HG02943 (cell line): ENCODE results near the gene CACNA2D3.

ENCODE experiments used
- ATAC-seq: cut with Tn5 transposase; IDR thresholded peaks from one replicate; pipeline ENCODE4 v1.9.1; 2021; ENCODE audit warnings: mild to moderate bottlenecking, low read depth, moderate library complexity; ENCODE audit not compliant: unreplicated experiment

The CACNA2D3 gene

DNA sequence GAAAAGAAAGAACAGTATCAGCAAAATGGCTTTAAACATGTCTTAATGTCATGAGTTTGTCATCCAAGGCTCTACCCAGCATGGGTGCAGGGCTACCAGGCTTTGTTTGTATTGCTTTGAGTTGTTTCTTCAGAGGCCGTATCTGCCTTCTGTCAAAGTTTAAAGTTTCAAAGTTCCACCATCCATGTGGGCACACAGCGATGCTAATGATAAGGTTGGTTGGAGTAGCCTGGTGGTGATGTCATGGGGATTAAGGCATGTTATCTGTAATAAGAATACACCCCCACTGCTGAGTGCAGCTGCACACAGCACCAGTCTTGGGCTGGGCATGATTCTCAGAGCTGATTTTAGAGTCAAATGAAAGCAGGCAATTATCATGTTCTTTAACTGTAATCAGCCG lies 877.5 kb downstream of the CACNA2D3 start:
- no peak for ATAC-seq

DNA sequence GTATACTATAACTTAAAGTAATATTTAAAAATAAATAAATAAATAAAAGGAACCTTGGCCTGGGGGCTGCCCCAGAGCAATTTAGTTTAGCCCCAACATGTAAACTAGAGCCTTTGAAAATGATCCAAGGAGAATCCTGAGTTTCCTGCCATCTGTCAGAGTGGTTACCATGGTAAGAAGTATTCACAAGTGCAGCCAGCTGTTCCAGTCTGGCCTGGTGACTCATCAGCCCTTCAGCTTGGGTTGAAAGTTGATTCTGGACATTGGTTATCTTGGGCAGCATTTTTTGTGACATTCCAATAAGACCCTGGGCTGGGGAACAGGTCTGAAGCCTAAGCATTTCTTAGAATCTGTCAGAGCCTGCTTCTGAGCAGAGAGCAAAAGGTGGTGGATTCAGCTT lies 878.2 kb downstream of the CACNA2D3 start:
- ATAC-seq = no peak

DNA sequence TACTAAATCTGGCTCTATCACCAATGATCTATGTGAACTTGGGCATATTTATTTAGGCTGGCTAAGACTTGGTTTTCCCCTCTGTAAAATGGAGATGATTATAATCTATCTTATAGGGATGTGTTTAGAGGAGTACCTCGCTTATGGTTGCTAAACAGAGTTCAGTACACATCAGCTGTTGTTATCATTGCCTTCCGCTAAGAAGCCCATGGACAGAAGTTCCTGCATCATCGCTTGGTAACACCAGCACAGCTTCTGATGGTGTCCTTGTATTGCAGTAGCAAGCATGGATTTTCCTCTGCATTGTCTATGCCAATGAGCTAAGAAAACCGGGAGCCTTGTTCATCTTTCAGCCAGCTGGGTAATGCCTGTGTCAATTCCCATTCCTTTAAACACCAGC lies 878.6 kb downstream of the CACNA2D3 start:
- no peak for ATAC-seq

DNA sequence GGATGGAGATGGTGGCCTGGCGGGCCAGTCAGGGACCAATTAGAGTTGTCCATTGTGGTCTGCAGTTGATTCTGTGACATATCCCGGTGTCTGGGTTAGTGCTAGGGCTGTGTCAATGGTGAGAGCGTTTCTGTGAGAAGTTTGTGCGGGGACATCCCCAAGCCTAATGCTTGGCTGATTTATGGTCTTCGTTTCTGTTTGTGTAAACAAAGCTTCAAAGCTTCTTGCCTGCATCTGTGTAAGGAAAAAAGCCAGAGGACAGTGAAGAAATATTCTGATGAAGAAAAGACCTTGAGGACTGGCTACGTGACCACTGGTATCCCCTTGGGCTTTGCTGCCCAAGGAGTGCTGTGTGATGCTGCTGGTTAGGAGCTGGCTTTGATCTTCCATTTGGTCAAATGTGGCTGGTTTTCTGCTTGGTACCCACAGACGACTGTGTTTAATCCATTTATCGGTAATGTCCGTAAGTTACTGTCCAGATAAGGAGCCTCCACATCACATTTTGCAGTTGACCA lies 880.1 kb downstream of the CACNA2D3 start:
- no peak for ATAC-seq

DNA sequence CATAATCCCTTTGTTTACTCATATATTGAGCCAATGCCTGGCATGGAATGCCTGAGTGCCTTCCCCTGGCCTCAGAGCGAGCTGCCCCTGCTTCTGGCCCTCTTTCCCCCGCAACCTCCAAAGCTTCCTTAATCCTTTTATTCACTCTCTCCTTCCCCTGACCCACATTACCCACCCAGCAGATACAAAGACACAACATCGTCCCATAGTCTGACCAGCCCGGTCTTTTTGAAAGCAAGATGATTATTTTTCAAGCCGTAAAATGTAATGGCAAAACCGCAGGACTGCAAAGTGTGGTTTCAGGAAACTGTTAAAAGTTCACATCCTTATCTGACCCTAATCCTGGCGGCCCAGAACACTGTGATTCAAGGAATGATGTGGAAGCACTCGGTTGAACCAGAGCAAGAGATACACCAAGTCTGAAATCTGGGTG lies 883.9 kb downstream of the CACNA2D3 start:
- no peak for ATAC-seq

DNA sequence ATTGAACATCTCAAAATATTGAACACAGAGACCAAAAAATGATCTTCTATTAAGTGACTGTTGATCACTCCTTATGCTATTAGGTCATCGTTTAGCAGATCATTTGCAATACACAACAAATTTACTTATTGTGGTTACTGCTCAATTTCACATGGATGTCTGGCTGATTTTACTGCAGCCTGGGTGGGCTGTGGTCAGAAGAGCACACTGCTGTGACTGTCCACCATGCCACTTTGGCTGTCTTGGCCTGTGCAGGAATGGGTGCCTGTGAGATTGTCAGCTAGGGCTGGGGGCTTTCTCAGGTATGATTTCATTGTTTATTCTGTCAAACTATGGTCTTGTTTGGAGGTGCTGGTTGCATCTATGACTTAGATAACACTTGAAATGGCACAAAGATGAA lies 885.6 kb downstream of the CACNA2D3 start:
- ATAC-seq = no peak

DNA sequence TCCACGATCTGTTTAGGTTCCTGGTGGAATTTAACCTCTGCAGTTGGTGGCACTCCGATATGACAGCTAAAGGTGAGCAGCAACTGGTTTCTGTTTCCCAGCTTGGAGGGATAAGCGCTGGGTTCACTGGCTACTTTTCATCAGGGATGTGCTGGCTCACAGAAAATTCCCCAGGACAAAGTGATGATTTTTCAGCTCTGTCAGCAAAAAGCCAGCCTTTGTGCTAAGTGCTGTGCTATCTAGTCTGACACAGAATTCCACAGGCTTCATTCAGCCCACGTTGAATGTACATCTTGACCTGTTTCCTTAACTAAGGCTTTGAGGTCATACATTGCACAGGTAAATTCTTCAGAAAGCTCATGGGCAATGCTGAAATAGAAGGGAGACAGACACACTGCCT lies 887.0 kb downstream of the CACNA2D3 start:
- no peak for ATAC-seq

DNA sequence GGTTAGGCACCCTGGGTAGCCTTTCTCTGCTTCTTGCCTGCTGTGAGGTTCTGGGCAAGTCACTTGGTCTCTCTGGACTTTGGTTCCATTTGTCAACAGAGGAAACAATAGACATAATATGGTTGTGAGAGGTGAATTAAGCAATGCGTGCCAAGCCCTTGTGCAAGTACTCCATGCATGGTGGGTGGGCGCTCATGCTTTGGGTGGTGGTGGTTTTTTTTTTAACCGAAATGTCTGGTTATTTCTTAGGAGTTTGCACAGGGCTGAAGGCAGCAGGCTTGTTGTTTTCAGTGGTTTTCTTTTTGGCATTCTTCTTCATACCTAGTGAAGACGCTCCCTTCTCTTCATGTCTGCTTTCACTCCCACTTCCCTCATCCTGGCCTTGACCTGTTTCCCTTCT lies 889.7 kb downstream of the CACNA2D3 start:
- no peak for ATAC-seq

DNA sequence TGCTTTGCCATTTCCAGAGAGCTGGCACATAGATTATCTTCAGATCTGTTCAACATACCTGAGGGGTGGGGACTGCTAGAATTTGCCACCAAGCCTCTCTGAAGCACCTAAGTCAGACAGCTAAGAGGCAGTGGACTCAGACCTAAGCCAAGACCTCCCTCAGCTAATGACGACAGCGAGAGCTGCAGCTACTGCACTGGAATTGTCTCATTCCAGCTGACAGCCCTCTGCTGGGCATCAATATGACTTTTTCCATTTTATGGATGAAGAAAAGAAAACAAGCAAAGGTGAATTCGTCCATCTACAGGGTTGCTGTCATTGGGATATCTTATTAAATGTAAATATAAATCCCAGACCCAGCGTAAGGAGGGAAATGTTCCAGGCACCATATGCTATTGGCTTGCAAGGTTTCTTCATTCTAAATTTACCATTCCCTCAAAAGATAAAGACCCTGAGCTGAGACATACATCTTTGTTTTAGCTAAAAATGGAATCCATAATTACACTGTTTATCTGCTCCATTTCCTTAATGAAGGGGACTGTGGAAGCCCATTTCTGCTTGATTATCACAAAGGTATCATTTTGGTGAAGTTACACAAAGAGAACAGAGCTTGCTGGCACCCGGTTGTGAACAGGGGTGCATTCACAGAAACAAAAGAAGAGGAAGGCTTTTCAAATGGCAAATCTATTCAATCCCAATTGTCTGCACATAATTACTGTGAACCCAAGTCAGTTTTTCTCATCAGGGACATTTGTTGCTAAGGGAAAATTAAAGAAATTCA lies 891.0 kb downstream of the CACNA2D3 start:
- ATAC-seq = no peak

DNA sequence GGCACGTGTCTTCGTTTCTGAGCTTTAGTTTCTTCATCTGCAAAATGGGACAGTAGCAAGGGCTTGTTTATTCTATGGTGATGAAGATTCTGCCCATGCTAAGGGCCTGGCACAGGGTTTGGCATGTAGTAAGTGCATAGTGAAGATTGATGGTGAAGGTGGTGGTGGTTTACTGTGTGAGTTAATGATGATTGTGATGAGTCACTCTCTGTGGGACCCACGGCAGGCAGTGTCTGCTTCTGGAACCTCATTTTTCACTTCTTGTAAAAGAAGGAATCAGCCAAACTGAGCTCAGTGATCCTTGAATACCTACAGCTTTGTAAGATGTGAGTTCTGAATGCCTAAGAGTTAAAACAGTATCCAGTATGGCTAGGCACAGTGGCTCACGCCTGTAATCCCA lies 891.7 kb downstream of the CACNA2D3 start:
- no peak for ATAC-seq

DNA sequence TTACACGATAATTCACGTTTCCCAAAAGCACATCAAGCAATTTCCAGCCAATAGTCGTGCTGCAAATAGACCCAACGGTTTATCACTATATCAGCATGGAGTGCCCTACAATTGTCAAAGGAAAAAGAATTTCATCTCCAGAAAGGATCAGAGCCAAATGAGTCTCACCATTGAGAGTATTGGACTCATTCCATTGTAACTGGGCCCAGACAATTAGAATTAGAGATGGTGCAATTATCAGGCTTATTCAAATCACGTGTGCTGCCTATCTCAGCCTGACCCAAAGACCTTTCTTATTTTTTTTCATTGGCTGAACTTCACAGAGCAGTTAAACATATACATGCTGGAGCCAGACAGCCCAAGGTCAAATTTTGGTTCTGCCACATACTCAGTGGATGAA lies 892.6 kb downstream of the CACNA2D3 start:
- no peak for ATAC-seq

DNA sequence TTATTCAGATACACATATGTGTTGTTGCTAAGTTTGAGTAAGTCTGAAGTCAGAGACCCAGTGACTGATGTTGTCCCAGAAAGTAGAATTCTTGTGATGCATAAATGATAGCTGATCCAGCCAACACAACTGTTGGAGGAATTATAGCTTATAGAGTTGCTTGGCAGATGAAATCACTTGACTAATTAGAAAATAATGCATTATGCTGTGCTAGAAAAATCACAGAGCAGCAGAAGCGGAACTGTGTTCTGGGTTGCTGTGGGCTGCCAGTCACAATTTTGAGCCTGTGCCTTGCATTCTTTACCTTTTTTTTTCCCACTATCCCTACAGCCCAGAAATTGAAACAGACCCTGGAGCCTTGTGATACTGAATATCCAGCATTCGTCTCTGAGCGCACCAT lies 895.5 kb downstream of the CACNA2D3 start:
- no peak for ATAC-seq

DNA sequence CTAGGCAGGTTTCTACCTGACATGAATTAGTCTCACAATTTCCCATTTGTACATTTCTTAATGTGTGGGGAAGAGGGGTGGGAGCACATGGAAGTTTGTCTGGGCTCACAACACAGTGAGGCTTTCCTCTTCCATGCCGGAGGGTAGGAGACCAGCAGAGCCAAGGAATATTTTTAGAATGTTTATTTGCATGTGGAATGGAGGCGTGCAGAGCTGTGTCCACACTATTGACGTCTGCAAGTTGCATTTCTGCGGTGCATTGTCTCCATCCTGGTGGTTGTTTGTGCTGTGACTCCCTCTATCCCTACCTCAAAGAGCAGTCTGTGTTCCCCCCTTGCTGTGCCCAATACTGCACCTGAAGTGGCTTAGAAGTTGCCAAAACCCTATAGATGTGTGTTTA lies 908.6 kb downstream of the CACNA2D3 start:
- ATAC-seq = no peak

DNA sequence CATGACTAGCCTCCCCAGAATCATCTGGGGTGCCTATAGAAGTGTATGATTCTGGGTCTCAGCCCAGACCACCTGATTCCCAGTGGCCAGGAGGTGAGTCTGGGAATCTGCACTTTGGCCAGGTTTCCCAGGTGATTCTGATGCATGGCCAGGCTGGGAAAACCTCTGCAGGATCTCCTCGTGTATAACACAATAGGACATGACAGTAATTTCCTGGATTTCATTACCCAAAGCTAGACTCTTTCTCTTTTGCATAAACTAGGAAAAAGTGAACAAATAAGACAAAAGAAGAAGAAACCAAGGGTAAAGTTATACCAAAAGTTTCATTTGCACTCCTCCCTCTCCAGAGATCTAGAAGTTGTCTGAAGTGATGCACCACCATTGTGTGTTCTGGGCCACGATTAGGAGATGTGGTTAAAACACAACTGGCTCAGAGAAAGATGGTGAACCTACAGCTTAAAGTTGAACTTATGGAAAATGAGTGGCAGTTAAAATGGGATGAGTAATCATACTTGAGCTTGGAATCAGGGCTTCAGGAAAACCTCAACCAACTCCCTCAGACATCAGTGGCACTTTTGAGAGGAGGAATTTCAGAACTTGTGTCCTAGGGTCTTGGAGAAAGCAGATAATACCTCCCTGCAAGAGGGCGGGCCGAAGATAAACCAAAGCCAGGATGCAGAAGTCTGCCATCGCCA lies 914.7 kb downstream of the CACNA2D3 start:
- no peak for ATAC-seq

DNA sequence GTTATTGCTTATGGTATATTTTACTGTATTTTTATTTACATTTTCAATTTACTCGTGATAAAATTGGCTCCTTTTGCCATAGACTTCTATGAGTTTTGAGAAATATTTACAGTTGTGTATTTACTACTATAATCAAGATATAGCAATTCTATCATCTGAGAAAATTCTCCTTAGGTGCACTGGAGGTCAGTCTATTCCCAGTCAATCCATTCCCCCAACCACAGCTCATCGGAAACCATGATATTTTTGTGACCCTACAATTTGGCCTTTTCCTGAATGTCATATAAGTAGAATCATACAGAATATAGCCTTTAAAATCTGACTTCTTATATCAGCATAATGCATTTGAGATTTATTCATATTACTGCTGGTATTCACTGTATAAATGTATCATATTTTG lies 920.2 kb downstream of the CACNA2D3 start:
- ATAC-seq = no peak

DNA sequence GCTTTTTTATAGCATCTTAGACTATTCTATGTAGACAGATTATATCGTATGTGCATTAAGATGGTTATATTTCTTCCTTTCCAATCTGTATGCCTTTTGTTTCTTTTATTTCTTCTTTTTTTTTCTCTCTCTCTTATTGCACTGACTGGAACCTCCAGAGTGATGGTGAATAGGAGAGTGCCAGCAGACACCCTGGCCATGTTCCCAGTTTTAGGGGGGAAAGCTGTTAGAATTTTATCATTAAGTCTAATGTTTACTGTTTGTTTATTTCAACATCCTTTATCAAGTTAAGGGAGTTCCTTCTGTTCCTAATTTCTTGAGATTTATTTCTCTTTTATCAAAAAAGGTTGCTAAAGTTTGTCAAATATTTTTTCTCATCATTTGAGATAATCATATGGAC lies 922.1 kb downstream of the CACNA2D3 start:
- no peak for ATAC-seq

DNA sequence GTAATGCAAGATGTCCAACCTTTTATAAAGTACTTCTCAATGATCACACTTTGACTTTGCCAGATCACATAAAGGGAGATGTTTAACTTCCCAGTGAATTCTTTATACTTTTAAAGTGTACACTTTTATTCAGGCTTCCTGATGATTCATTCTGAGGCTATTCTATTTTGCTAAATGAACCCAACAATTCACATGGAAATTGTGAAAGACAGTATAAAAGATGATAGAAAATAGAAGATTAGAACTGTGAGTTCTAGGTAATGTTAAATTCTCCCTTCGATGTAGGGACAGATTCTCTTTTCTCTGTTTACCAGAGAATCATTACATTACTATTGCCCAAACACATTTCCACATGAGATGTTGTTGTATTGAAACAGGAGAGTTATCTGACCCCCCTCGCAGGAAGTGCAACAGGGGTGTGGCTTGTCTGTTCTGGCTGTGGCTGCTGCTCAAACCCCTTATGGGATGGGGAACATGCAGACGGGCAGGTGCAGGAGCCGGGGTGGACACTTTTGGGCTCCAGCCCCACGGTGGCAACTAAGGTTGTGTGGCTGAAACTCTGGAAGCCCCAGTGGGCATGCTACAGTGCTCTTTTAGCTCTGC lies 936.8 kb downstream of the CACNA2D3 start:
- ATAC-seq = no peak

DNA sequence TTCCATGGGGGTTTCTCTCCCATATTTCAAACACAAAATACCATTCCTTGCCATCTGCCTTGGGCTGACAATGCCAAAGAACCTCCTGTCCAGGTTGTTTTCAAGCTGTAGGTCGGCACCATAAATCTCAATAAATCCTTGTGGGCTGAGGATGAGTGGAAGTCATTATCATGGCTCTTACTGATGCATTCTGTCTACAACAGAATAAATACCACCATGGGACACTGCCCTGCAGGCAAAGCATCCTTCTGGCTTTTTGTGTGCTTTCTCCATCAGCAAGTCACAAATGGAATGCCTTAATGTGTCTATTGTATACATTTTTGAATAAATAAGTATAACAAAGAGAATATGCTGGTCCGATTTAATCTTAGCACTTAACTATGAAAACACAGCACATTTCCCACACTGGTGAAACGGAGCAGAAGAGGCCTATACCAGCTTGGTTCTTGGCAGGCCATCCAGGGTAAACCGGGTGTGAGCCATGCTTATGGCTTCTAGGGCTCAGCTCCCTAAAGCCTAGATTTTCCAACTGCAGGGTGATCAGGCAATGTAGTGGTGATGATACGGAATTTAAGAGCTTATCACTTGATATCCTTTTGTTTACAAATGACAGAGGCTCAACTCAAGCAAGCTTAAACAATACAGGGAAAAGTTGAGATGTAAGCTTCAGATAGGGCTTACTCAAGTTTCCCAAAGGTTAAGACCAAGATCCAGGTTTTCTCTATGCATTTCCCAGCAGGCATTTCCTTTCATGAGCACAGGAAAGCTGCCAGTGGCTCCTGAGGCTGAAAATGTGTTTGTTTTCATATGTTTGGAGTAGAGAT lies 938.8 kb downstream of the CACNA2D3 start:
- no peak for ATAC-seq

DNA sequence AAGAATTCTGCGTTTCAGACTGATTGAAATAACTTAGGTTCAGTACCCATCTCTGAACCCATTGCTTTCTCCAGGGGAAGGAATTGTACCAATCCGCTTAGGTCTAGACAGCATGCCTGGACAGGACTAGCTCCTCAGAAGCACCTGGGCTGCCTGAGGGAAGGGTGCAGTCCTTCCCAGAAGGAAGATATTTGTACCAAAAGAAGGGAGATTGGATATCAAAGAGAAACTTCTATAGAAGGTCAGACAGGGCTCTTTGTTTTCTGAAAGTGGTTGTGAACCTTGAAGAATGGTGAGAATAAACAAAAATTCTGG lies 939.3 kb downstream of the CACNA2D3 start:
- no peak for ATAC-seq

DNA sequence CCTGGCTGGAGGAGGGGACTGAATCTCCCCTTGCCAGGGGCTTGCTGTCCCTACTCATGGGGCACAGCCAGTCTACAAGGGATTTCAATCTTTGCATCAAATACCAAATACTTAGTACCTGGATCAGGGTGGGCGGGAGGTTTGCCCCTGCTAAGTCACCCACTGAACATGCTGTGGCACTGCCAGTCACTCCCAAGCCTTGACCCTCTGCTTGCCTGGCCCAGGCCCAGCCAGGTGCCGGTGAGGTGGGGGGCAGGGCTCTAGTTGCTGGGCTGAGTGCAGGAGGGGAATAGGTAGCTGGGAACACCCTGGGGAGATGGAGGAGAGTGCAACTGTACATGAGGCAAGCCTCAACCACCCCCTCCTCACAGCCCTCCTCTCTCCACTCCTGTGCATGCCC lies 941.8 kb downstream of the CACNA2D3 start:
- ATAC-seq = no peak

DNA sequence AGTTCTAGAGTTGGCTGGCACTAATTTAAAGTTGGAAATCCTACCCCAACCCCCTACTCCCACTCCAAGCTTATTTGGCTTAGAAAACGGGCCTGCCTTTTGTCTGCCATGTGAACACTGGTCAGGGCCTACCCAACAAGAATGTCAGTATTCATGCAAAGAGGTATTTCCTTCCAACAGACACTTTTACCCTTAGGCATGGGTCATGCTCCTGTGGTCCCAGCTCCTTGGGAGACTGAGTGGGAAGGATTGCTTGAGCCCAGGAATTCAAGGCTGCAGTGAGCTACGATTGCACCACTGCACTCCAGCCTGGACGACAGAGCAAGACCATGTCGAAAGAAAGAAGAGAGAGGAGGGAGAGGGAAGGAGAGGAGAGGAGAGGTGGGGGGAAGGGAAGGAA lies 943.0 kb downstream of the CACNA2D3 start:
- ATAC-seq = no peak
